H9 (cell line): ENCODE data around the gene LAMC3. TPM values are rescaled to one million over a fixed set of nuclear protein-coding genes. Genes with fewer than 3 reads are reported as not detected.

Experiments
- DNase-seq: peaks from one replicate; pipeline ENCODE4 v3.0.0-alpha.2; 2017
- H2AFZ ChIP-seq: one replicate; pipeline ENCODE4 v1.6.1; 2013; ENCODE audit warnings: mild to moderate bottlenecking, low read length, control low read depth, moderate library complexity
- H2AK5ac ChIP-seq: 2 replicates; pipeline ENCODE4 v1.6.1; 2013; ENCODE audit warnings: low read length, control low read depth, mixed read lengths; ENCODE audit not compliant: insufficient read length
- H2BK120ac ChIP-seq: one replicate; pipeline ENCODE4 v1.6.1; 2013; ENCODE audit warnings: low read depth, mild to moderate bottlenecking, low read length, control low read depth, inconsistent platforms; ENCODE audit not compliant: poor library complexity, severe bottlenecking
- H2BK12ac ChIP-seq: 2 replicates; pipeline ENCODE4 v1.6.1; 2013; ENCODE audit warnings: low read length, control low read depth, mixed read lengths, low read depth; ENCODE audit not compliant: insufficient read length
- H2BK15ac ChIP-seq: 2 replicates; pipeline ENCODE4 v1.6.1; 2013; ENCODE audit warnings: low read depth, low read length, control low read depth
- H2BK20ac ChIP-seq: one replicate; pipeline ENCODE4 v1.6.1; 2013; ENCODE audit warnings: low read depth, mild to moderate bottlenecking, low read length, control low read depth, inconsistent platforms; ENCODE audit not compliant: poor library complexity, severe bottlenecking
- H2BK5ac ChIP-seq: 2 replicates; pipeline ENCODE4 v1.6.1; 2013; ENCODE audit warnings: low read length, control low read depth, mixed read lengths; ENCODE audit not compliant: insufficient read length
- H3K14ac ChIP-seq: 2 replicates; pipeline ENCODE4 v1.6.1; 2013; ENCODE audit warnings: low read length, control low read depth; ENCODE audit not compliant: insufficient read depth
- H3K18ac ChIP-seq: 2 replicates; pipeline ENCODE4 v1.6.1; 2013; ENCODE audit warnings: low read depth, mild to moderate bottlenecking, mixed read lengths, low read length, control low read depth; ENCODE audit not compliant: insufficient read length
- H3K23ac ChIP-seq: 2 replicates; pipeline ENCODE4 v1.6.1; 2013; ENCODE audit warnings: low read length, control low read depth, mixed read lengths, low read depth; ENCODE audit not compliant: insufficient read length
- H3K23me2 ChIP-seq: 2 replicates; pipeline ENCODE4 v1.6.1; 2013; ENCODE audit warnings: low read depth, mild to moderate bottlenecking, mixed read lengths, low read length, control low read depth; ENCODE audit not compliant: insufficient read length, poor library complexity, severe bottlenecking
- H3K27ac ChIP-seq: 2 replicates; pipeline ENCODE4 v1.5.1; 2013; ENCODE audit warnings: low read length, control low read depth, mixed read lengths, low read depth; ENCODE audit not compliant: insufficient read length
- H3K27me3 ChIP-seq: 2 replicates; pipeline ENCODE4 v1.6.1; 2013; ENCODE audit warnings: low read length, control low read depth, inconsistent platforms; ENCODE audit not compliant: insufficient read depth
- H3K4ac ChIP-seq: 2 replicates; pipeline ENCODE4 v1.6.1; 2013; ENCODE audit warnings: low read depth, mild to moderate bottlenecking, control low read depth, inconsistent platforms, low read length, moderate library complexity
- H3K4me1 ChIP-seq: 2 replicates; pipeline ENCODE4 v1.6.1; 2013; ENCODE audit warnings: low read length, control low read depth, inconsistent platforms; ENCODE audit not compliant: insufficient read depth
- H3K4me2 ChIP-seq: 2 replicates; pipeline ENCODE4 v1.6.1; 2013; ENCODE audit warnings: low read length, control low read depth, mixed read lengths; ENCODE audit not compliant: insufficient read length, insufficient read depth
- H3K56ac ChIP-seq: 2 replicates; pipeline ENCODE4 v1.6.1; 2013; ENCODE audit warnings: low read depth, mild to moderate bottlenecking, mixed read lengths, low read length, control low read depth; ENCODE audit not compliant: insufficient read length
- H3K79me1 ChIP-seq: 2 replicates; pipeline ENCODE4 v1.6.1; 2013; ENCODE audit warnings: low read depth, mild to moderate bottlenecking, moderate library complexity, low read length, control low read depth, inconsistent platforms; ENCODE audit not compliant: insufficient read depth, poor library complexity, severe bottlenecking
- H3K79me2 ChIP-seq: 2 replicates; pipeline ENCODE4 v1.6.1; 2013; ENCODE audit warnings: low read length, control low read depth, inconsistent platforms; ENCODE audit not compliant: insufficient read depth
- H3K9ac ChIP-seq: 2 replicates; pipeline ENCODE4 v1.6.1; 2013; ENCODE audit warnings: low read length, control low read depth, mixed read lengths; ENCODE audit not compliant: insufficient read length; ENCODE audit errors: extremely low read depth
- H3K9me3 ChIP-seq: one replicate; pipeline ENCODE4 v1.6.1; 2013; ENCODE audit warnings: low read depth, low read length, inconsistent platforms; ENCODE audit not compliant: control insufficient read depth
- H3T11ph ChIP-seq: one replicate; pipeline ENCODE4 v1.6.1; 2013; ENCODE audit warnings: mild to moderate bottlenecking, low read length, control low read depth, inconsistent platforms
- H4K20me1 ChIP-seq: one replicate; pipeline ENCODE4 v1.6.1; 2013; ENCODE audit not compliant: control insufficient read depth, insufficient read length, insufficient read depth
- H4K5ac ChIP-seq: 2 replicates; pipeline ENCODE4 v1.6.1; 2013; ENCODE audit warnings: low read depth, mild to moderate bottlenecking, mixed read lengths, low read length, control low read depth; ENCODE audit not compliant: insufficient read length
- H4K8ac ChIP-seq: replicated peaks from 2 replicates; pipeline ENCODE4 v1.6.1; 2013; ENCODE audit warnings: low read length, control low read depth, mixed read lengths, low read depth; ENCODE audit not compliant: insufficient read length
- H4K91ac ChIP-seq: 2 replicates; pipeline ENCODE4 v1.6.1; 2013; ENCODE audit warnings: low read depth, mild to moderate bottlenecking, moderate library complexity, mixed read lengths, low read length, control low read depth; ENCODE audit not compliant: insufficient read length
- H3K27ac Mint-ChIP-seq, 3 experiments: 2 replicates in 2 of 3; 3 replicates in 1 of 3; pipeline ENCODE4 v1.8.0; 2020 to 2021; ENCODE audit warnings: mixed read lengths in 3 of 3, mild to moderate bottlenecking in 1 of 3, moderate library complexity in 1 of 3
- H3K27me3 Mint-ChIP-seq: 2 replicates; pipeline ENCODE4 v1.8.0; 2021; ENCODE audit warnings: low read depth, mild to moderate bottlenecking, moderate library complexity, mixed read lengths
- H3K36me3 Mint-ChIP-seq, 3 experiments: 2 replicates in 2 of 3; 3 replicates in 1 of 3; pipeline ENCODE4 v1.8.0; 2020 to 2021; ENCODE audit warnings: low read depth in 3 of 3, mixed read lengths in 3 of 3; ENCODE audit not compliant: insufficient read depth in 1 of 3
- H3K4me1 Mint-ChIP-seq, 2 experiments: 2 replicates each; pipeline ENCODE4 v1.8.0; 2020; ENCODE audit warnings: mixed read lengths in 2 of 2
- H3K4me3 Mint-ChIP-seq, 2 experiments: 2 replicates in 1 of 2; 3 replicates in 1 of 2; pipeline ENCODE4 v1.8.0; 2020 to 2021; ENCODE audit warnings: mild to moderate bottlenecking in 2 of 2, mixed read lengths in 2 of 2, moderate library complexity in 1 of 2
- H3K9me3 Mint-ChIP-seq, 2 experiments: 2 replicates in 1 of 2; 3 replicates in 1 of 2; pipeline ENCODE4 v1.8.0; 2020; ENCODE audit warnings: mild to moderate bottlenecking in 2 of 2, mixed read lengths in 2 of 2, moderate library complexity in 1 of 2
- WGBS: extraction: QIAGEN DNeasy Blood & Tissue Kit; methylation state at CpG from one replicate; pipeline ENCODE4 v1.1.7; 2013; ENCODE audit warnings: missing lambda C conversion rate, low lambda C conversion rate, mixed read lengths; ENCODE audit not compliant: insufficient read length; ENCODE audit errors: extremely low coverage; 5-methylcytosine and 5-hydroxymethylcytosine counted together
- total RNA-seq: library from RNA; stranded (reverse); gene quantifications from 2 replicates; pipeline ENCODE4 v1.2.1, GENCODE V29; 2021
- TF ChIP-seq, protein P1 (sequence below): fragments of 200-600 bp; sonication (generic); conservative IDR thresholded peaks from 3 replicates; pipeline ENCODE4 v1.8.0; 2021; ENCODE audit warnings: antibody characterized with exemption, mild to moderate bottlenecking

The LAMC3 gene
- total RNA-seq, 1 experiment from 2014 or later, result 21.7 TPM

DNA sequence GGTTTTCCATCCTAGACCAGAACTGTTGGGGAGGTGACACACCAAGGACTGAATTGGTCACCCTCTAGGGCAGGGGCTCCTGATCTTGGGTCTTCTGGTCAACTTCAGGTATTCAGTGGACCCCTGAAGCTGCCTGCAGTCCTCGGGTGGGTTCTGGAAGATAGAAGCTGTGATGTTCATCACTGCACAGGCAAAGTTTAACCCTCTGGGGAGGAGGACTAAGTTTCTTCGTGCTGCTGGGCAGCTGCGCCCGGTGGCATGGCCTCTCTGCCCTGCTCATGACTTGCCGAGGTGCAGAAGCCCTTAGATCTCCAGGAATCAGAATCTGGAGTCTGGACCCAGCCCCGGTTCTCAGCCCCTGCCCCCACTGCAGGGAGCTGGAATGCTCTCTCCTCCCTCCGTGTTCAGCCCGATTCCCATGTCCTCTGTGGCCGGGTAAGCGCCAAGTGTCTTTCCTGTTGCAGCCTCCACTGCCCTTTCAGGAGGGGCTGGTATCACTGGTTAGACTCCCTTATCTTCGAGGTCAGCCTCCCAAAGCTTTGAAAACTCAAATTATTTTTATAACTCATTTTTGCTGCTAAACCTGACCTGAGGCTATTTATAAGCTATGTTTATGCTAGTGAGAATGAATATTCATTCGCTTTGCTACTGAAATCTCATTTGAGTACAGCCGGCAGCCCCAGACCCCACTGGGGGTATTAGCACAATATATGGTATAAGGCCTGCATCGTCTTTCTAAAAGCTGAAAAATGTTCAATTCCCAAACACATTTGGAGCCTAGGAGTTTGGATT lies 1.7 kb downstream of the LAMC3 start:
- H4K8ac ChIP-seq, result no peak overlapping the region
- Mint-ChIP-seq H3K9me3 (no peaks in the 10 kb centered on the region; a peak in 1 of 5 replicates), H3K4me1 (peaks cover 28 to 34% of the 10 kb centered on the region in 2 experiments), H3K36me3 (peaks cover 0 to 3% (median 0%) of the 10 kb centered on the region in 3 experiments; a peak in 2 of 7 replicates), H3K4me3 (peak overlapping the region; percentile 38 to 69; a peak in 4 of 5 replicates), H3K27ac (no peak overlapping the region; a peak in 2 of 7 replicates), H3K27me3 (peaks cover 27% of the 10 kb centered on the region)
- peaks cover 8% of the 10 kb centered on the region; the same call in 1 of the 2 replicates for H3K4me1 ChIP-seq
- H3T11ph ChIP-seq, result no peak overlapping the region
- H2AK5ac ChIP-seq, result no peak overlapping the region
- no peak overlapping the region for H3K23ac ChIP-seq
- H2BK120ac ChIP-seq, result no peak overlapping the region
- no peak overlapping the region for H3K4ac ChIP-seq
- peak overlapping the region; percentile 20 for H3K4me2 ChIP-seq
- no peak overlapping the region for H2BK5ac ChIP-seq
- no peaks in the 10 kb centered on the region for H3K9me3 ChIP-seq
- no CpG with 5 or more reads among the region's 14 CpGs for WGBS
- TF ChIP-seq, protein P1, sequence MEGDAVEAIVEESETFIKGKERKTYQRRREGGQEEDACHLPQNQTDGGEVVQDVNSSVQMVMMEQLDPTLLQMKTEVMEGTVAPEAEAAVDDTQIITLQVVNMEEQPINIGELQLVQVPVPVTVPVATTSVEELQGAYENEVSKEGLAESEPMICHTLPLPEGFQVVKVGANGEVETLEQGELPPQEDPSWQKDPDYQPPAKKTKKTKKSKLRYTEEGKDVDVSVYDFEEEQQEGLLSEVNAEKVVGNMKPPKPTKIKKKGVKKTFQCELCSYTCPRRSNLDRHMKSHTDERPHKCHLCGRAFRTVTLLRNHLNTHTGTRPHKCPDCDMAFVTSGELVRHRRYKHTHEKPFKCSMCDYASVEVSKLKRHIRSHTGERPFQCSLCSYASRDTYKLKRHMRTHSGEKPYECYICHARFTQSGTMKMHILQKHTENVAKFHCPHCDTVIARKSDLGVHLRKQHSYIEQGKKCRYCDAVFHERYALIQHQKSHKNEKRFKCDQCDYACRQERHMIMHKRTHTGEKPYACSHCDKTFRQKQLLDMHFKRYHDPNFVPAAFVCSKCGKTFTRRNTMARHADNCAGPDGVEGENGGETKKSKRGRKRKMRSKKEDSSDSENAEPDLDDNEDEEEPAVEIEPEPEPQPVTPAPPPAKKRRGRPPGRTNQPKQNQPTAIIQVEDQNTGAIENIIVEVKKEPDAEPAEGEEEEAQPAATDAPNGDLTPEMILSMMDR, result no peak
- H3K79me2 ChIP-seq, result no peaks in the 10 kb centered on the region
- H4K91ac ChIP-seq, result no peak overlapping the region
- H3K9ac ChIP-seq, result no peak overlapping the region
- no peak overlapping the region for H2BK15ac ChIP-seq
- no peak overlapping the region for H2BK12ac ChIP-seq
- H4K5ac ChIP-seq, result no peak overlapping the region
- H3K27ac ChIP-seq, result no peak overlapping the region
- no peaks in the 10 kb centered on the region for H3K79me1 ChIP-seq
- no peak overlapping the region for H3K18ac ChIP-seq
- H3K56ac ChIP-seq, result no peak overlapping the region
- DNase-seq, result no peak
- H3K14ac ChIP-seq, result no peak overlapping the region
- H3K27me3 ChIP-seq, result no peaks in the 10 kb centered on the region; the same call in 1 of the 2 replicates
- no peak overlapping the region for H2AFZ ChIP-seq
- H4K20me1 ChIP-seq, result no peaks in the 10 kb centered on the region
- H2BK20ac ChIP-seq, result no peak overlapping the region
- no peaks in the 10 kb centered on the region for H3K23me2 ChIP-seq
